T-cell (primary cell): Measurements from ENCODE around the gene PRKCB. TPM values are rescaled to one million over a fixed set of nuclear protein-coding genes. Genes with fewer than 3 reads are reported as not detected.

Experiments
- ATAC-seq, 4 experiments: fragments of 200-7000 bp in 3 of 4; fragments of 150-1000 bp in 1 of 4; cut with Tn5 transposase; replicated peaks in 1 of 4; 1 replicate in 3 of 4; 2 replicates in 1 of 4; pipeline ENCODE4 v1.10.0; 2021; ENCODE audit warnings: moderate library complexity in 3 of 4, mild to moderate bottlenecking in 2 of 4, moderate number of reproducible peaks in 1 of 4
- CTCF ChIA-PET, 2 donors: fragments of 300-600 bp; sonication (Branson Sonifier 250); formaldehyde crosslinking; loops; one replicate each; lab custom pipeline; 2022; ENCODE audit warnings: antibody characterized with exemption in 2 of 2; lab: Charles Lee
- POLR2A ChIA-PET, 2 donors: fragments of 300-600 bp; sonication (Branson Sonifier 250); formaldehyde crosslinking; loops; one replicate each; lab custom pipeline; 2022; ENCODE audit warnings: antibody characterized with exemption in 2 of 2; lab: Charles Lee
- DNase-seq, 35 experiments: peaks; one replicate each; pipeline versions ENCODE4 v3.0.0 to v3.0.0-alpha.2; 2013 to 2023
- H3K27ac ChIP-seq: one replicate; pipeline ENCODE4 v1.5.1; 2013; ENCODE audit warnings: low read length
- H3K27me3 ChIP-seq, 2 experiments: replicated peaks in 1 of 2; 1 replicate in 1 of 2; 2 replicates in 1 of 2; pipeline versions ENCODE4 v1.6.1 to v1.7.0; 2013; ENCODE audit warnings: low read length in 1 of 2, mixed read lengths in 1 of 2; ENCODE audit not compliant: control insufficient read depth in 2 of 2, insufficient read depth in 2 of 2; ENCODE audit errors: extremely low read depth in 1 of 2
- H3K36me3 ChIP-seq, 2 donors: 1 replicate in 1 of 2; 2 replicates in 1 of 2; pipeline versions ENCODE4 v1.6.1 to v1.7.0; 2013; ENCODE audit warnings: low read length in 1 of 2; ENCODE audit not compliant: control insufficient read depth in 2 of 2, insufficient read depth in 1 of 2; ENCODE audit errors: extremely low read depth in 1 of 2
- H3K4me1 ChIP-seq, 2 experiments: 1 replicate in 1 of 2; 2 replicates in 1 of 2; pipeline versions ENCODE4 v1.6.1 to v1.7.0; 2013; ENCODE audit warnings: low read length in 2 of 2, mixed read lengths in 1 of 2; ENCODE audit not compliant: insufficient read depth in 2 of 2, control insufficient read depth in 1 of 2; ENCODE audit errors: extremely low read depth in 1 of 2
- H3K4me3 ChIP-seq, 2 donors: 1 replicate in 1 of 2; 2 replicates in 1 of 2; pipeline versions ENCODE4 v1.5.1 to v1.7.0; 2013; ENCODE audit warnings: mild to moderate bottlenecking in 2 of 2, low read length in 1 of 2, moderate library complexity in 1 of 2; ENCODE audit not compliant: control insufficient read depth in 1 of 2; ENCODE audit errors: extremely low read depth in 1 of 2
- H3K9me3 ChIP-seq: 2 replicates; pipeline ENCODE4 v1.7.0; 2013
- H3K27ac Mint-ChIP-seq, 2 donors: one replicate each; pipeline ENCODE4 v1.8.0; 2020 to 2021; ENCODE audit warnings: mild to moderate bottlenecking in 2 of 2, mixed read lengths in 2 of 2
- H3K27me3 Mint-ChIP-seq, 2 donors: one replicate each; pipeline ENCODE4 v1.8.0; 2021 to 2022; ENCODE audit warnings: mixed read lengths in 2 of 2
- H3K36me3 Mint-ChIP-seq: one replicate; pipeline ENCODE4 v1.8.0; 2021; ENCODE audit warnings: mixed read lengths
- H3K4me1 Mint-ChIP-seq, 3 donors: one replicate each; pipeline ENCODE4 v1.8.0; 2020 to 2022; ENCODE audit warnings: mixed read lengths in 3 of 3, mild to moderate bottlenecking in 1 of 3
- H3K4me3 Mint-ChIP-seq, 3 donors: one replicate each; pipeline ENCODE4 v1.8.0; 2020 to 2022; ENCODE audit warnings: mild to moderate bottlenecking in 3 of 3, mixed read lengths in 3 of 3, moderate library complexity in 3 of 3
- H3K9me3 Mint-ChIP-seq, 3 donors: one replicate each; pipeline ENCODE4 v1.8.0; 2020 to 2022; ENCODE audit warnings: mixed read lengths in 3 of 3
- WGBS: methylation state at CpG from one replicate; pipeline ENCODE4 v1.1.5; 2013; ENCODE audit warnings: missing lambda C conversion rate; ENCODE audit not compliant: insufficient coverage; 5-methylcytosine and 5-hydroxymethylcytosine counted together
- total RNA-seq, 35 experiments: library from RNA in 6 of 35; stranded (reverse) in 6 of 35; fragments of 120-200 nt in 1 of 35; gene quantifications; one replicate each; pipeline versions ENCODE4 v1.2.1 to v1.2.4 and lab custom pipeline; 2013 to 2026

PRKCB gene
- total RNA-seq, 5 donors from 2014 or later (not counting 1 experiment from before 2014, with no cell fraction given): 84.7 to 114 (median 105) TPM

- Histone ChIP-seq H3K36me3 (peaks cover 0 to 4% of the 10 kb centered on the region in 2 donors), H3K27me3 (no peaks in the 10 kb centered on the region), H3K4me1 (peaks cover 58 to 68% of the 10 kb centered on the region in 2 experiments), H3K27ac (peak overlapping the region; percentile 86), H3K9me3 (no peaks in the 10 kb centered on the region), H3K4me3 (no peak overlapping the region)
- Mint-ChIP-seq H3K27me3 (no peaks in the 10 kb centered on the region), H3K4me1 (peaks cover 89 to 90% (median 90%) of the 10 kb centered on the region in 3 donors), H3K36me3 (no peaks in the 10 kb centered on the region), H3K9me3 (no peaks in the 10 kb centered on the region), H3K4me3 (peak overlapping the region; percentile 35 to 68 (median 39)), H3K27ac (peak overlapping the region; percentile 93 to 94)
- 25% methylated on average over 9 of the region's 13 CpGs for WGBS
- CTCF ChIA-PET: interaction anchor here (1.3 to 1.9 kb wide), 2 partner anchors 26 to 58 kb away, joined by 5 read pairs; no protein-coding TSS in a partner anchor
- POLR2A ChIA-PET: interaction anchor here (0.5 to 1.1 kb wide), 2 partner anchors 8 to 122 kb away, joined by 3 read pairs; no protein-coding TSS in a partner anchor
- DNase-seq: peak in 7 of 35 experiments; percentile 5 to 46 (median 27)
- ATAC-seq: peak in 3 of 4 experiments; percentile 17 to 50 (median 17)
These were observed 116.6 kb downstream of the PRKCB start for GRCh38 chr16:23952128-23952970.

GRCh38 chr16:23952971-23953300, 117.2 kb downstream of the PRKCB start:
- no peak for ATAC-seq
- Mint-ChIP-seq H3K4me1 (peaks cover 88 to 89% (median 89%) of the 10 kb centered on the region in 3 donors), H3K36me3 (no peaks in the 10 kb centered on the region), H3K27me3 (no peaks in the 10 kb centered on the region), H3K4me3 (peak overlapping the region in 2 of 3 donors; percentile 5 to 68), H3K27ac (peak overlapping the region; percentile 93 to 94), H3K9me3 (no peaks in the 10 kb centered on the region)
- Histone ChIP-seq H3K27ac (no peak overlapping the region), H3K9me3 (no peaks in the 10 kb centered on the region), H3K4me3 (no peak overlapping the region), H3K4me1 (peaks cover 63 to 68% of the 10 kb centered on the region in 2 experiments), H3K27me3 (no peaks in the 10 kb centered on the region), H3K36me3 (peaks cover 0 to 3% of the 10 kb centered on the region in 2 donors)
- CTCF ChIA-PET: interaction anchor here (1.3 to 1.9 kb wide), 3 partner anchors 25 to 57 kb away, joined by 4 to 5 read pairs (median 5); no protein-coding TSS in a partner anchor
- DNase-seq: no peak
- POLR2A ChIA-PET: interaction anchor here (0.5 to 1.1 kb wide), 3 partner anchors 9 to 123 kb away, joined by 3 to 4 read pairs (median 3); no protein-coding TSS in a partner anchor
- WGBS: 88% methylated on average over 4 of the region's 5 CpGs

DNA sequence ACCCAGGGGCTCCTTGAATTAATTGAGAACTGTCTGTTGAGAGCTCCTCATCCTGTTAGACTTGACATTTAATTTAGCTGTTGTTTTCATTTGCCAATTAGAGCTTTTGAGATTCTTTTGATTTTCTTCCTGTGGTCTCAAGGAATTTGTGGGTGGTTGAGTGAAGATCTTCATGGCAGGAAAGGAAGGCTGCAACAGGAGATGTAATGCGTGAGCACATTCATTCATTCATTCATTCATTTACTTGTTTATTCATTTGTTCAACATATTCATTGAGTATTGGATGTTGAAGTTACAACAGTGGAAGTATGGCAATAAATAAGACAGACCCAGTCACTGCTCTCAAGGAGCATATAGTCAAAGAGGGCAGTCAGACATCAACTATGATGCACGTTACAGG, 117.7 kb downstream of the PRKCB start:
- ATAC-seq: no peak
- Mint-ChIP-seq H3K9me3 (no peaks in the 10 kb centered on the region), H3K4me1 (peaks cover 82 to 86% (median 86%) of the 10 kb centered on the region in 3 donors), H3K4me3 (peak overlapping the region in 1 of 3 donors; percentile 68), H3K27ac (peak overlapping the region; percentile 93 to 94), H3K27me3 (no peaks in the 10 kb centered on the region), H3K36me3 (no peaks in the 10 kb centered on the region)
- WGBS: no CpG with 5 or more reads among the region's 2 CpGs
- Histone ChIP-seq H3K36me3 (peaks cover 0 to 3% of the 10 kb centered on the region in 2 donors), H3K9me3 (no peaks in the 10 kb centered on the region), H3K4me3 (no peak overlapping the region), H3K4me1 (peaks cover 62 to 66% of the 10 kb centered on the region in 2 experiments), H3K27ac (no peak overlapping the region), H3K27me3 (no peaks in the 10 kb centered on the region)
- no peak for DNase-seq
- POLR2A ChIA-PET: interaction anchor here (0.6 to 1.1 kb wide), 2 partner anchors 9 to 92 kb away, joined by 3 to 4 read pairs; no protein-coding TSS in a partner anchor
- CTCF ChIA-PET: interaction anchor here (1.4 to 1.9 kb wide), 2 partner anchors 57 kb away, joined by 4 to 5 read pairs; no protein-coding TSS in a partner anchor

- H3K27ac ChIP-seq: no peak overlapping the region
These were observed 119.3 kb downstream of the PRKCB start for GRCh38 chr16:23955088-23955487.

DNA sequence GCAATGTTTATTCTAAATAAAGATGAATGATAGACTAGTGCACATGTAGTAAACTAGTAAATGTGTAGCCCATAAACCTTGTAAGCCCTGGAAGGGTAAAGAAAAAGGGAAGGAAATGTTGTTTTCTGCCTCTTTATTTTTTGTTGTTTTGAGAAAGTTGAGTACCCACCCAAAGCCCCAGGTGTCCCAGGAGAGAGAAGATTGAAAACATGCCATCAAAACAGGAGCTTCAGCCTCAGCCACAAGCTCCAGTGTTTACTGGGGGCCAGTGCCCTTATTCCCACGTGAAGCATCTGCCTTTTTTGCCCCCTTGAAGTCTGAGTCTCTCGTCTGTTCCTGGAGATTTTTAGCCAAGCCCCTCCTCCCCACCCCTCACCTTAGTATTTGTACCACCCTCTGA, 121.5 kb downstream of the PRKCB start:
- peaks cover 82 to 87% (median 86%) of the 10 kb centered on the region in 3 donors for H3K4me1 Mint-ChIP-seq
- H3K9me3 ChIP-seq: no peaks in the 10 kb centered on the region
- no peak overlapping the region for H3K27ac ChIP-seq
- ChIA-PET POLR2A (no interaction called here), CTCF (interaction anchor here in 1 of 2 donors (0.7 kb wide), 1 partner anchor 26 kb away, joined by 3 read pairs; no protein-coding TSS in a partner anchor)
- peaks cover 0 to 3% of the 10 kb centered on the region in 2 donors for H3K36me3 ChIP-seq
- peak overlapping the region; percentile 11 to 56 (median 13) for H3K4me3 Mint-ChIP-seq
- H3K4me3 ChIP-seq: no peak overlapping the region
- no peaks in the 10 kb centered on the region for H3K27me3 ChIP-seq
- H3K27me3 Mint-ChIP-seq: no peaks in the 10 kb centered on the region
- peak overlapping the region; percentile 81 to 84 for H3K27ac Mint-ChIP-seq
- WGBS: 68% methylated on average over 2 of the region's 2 CpGs
- ATAC-seq (no peak), DNase-seq (no peak)
- peaks cover 51 to 54% of the 10 kb centered on the region in 2 experiments for H3K4me1 ChIP-seq
- peaks cover 4% of the 10 kb centered on the region for H3K36me3 Mint-ChIP-seq
- H3K9me3 Mint-ChIP-seq: no peaks in the 10 kb centered on the region

More at GRCh38 chr16:23955088-23955487, 119.3 kb downstream of the PRKCB start:
- Histone ChIP-seq H3K9me3 (no peaks in the 10 kb centered on the region), H3K27me3 (no peaks in the 10 kb centered on the region), H3K4me1 (peaks cover 63 to 66% of the 10 kb centered on the region in 2 experiments), H3K36me3 (peaks cover 0 to 3% of the 10 kb centered on the region in 2 donors), H3K4me3 (no peak overlapping the region)
- no peak for ATAC-seq
- DNase-seq: no peak
- Mint-ChIP-seq H3K27me3 (no peaks in the 10 kb centered on the region), H3K4me3 (no peak overlapping the region), H3K4me1 (peaks cover 84 to 87% (median 86%) of the 10 kb centered on the region in 3 donors), H3K36me3 (no peaks in the 10 kb centered on the region), H3K9me3 (no peaks in the 10 kb centered on the region), H3K27ac (peak overlapping the region; percentile 50 to 59)
- ChIA-PET POLR2A (interaction anchor here in 1 of 2 donors (0.6 kb wide), 1 partner anchor 223 kb away, joined by 7 read pairs; no protein-coding TSS in a partner anchor), CTCF (no interaction called here)
- WGBS: 100% methylated on average over 3 of the region's 7 CpGs
